ENCODE results near the gene MAN2A1. TPM values are rescaled to one million over a fixed set of nuclear protein-coding genes. Genes with fewer than 3 reads are reported as not detected.

MAN2A1 gene
- total RNA-seq, 1 donor from 2014 or later = 33.9 TPM

- Histone ChIP-seq H3K36me3 (no peaks in the 10 kb centered on the region), H3K9me3 (no peaks in the 10 kb centered on the region), H3K27ac (no peak overlapping the region), H3K4me3 (no peak overlapping the region), H3K4me1 (no peaks in the 10 kb centered on the region), H3K27me3 (no peaks in the 10 kb centered on the region)
- no peak for DNase-seq (ENCODE audit: extremely low spot score in 2 of 2)
- TF ChIP-seq CTCF (IDR thresholded peaks at IDR 0.05) (no peak), POLR2AphosphoS5 (IDR thresholded peaks at IDR 0.05; ENCODE audit: insufficient read depth in 1 of 2, low read depth in 1 of 2) (no peak), POLR2A (IDR thresholded peaks at IDR 0.05) (no peak)
- intact Hi-C loops (cut with DNase I) = no loop called here
Measured at GRCh38 chr5:109907189-109907588, 217.5 kb downstream of the MAN2A1 start.

GRCh38 chr5:109907731-109908130, 218.0 kb downstream of the MAN2A1 start:
- TF ChIP-seq CTCF (IDR thresholded peaks at IDR 0.05) = no peak
- TF ChIP-seq POLR2A (IDR thresholded peaks at IDR 0.05) = no peak
- no peak for TF ChIP-seq POLR2AphosphoS5 (IDR thresholded peaks at IDR 0.05; ENCODE audit: insufficient read depth in 1 of 2, low read depth in 1 of 2)
- DNase-seq (ENCODE audit: extremely low spot score in 2 of 2) = no peak
- no peaks in the 10 kb centered on the region for H3K4me1 ChIP-seq
- intact Hi-C loops (cut with DNase I) = no loop called here
- H3K27me3 ChIP-seq = no peaks in the 10 kb centered on the region
- H3K27ac ChIP-seq = no peak overlapping the region
- no peaks in the 10 kb centered on the region for H3K9me3 ChIP-seq
- no peaks in the 10 kb centered on the region for H3K36me3 ChIP-seq
- no peak overlapping the region for H3K4me3 ChIP-seq

- DNase-seq (ENCODE audit: extremely low spot score in 2 of 2) = no peak
- no peaks in the 10 kb centered on the region for H3K4me1 ChIP-seq
- no peak for TF ChIP-seq POLR2AphosphoS5 (IDR thresholded peaks at IDR 0.05; ENCODE audit: insufficient read depth in 1 of 2, low read depth in 1 of 2)
- TF ChIP-seq POLR2A (IDR thresholded peaks at IDR 0.05) = no peak
- no peak for TF ChIP-seq CTCF (IDR thresholded peaks at IDR 0.05)
- H3K9me3 ChIP-seq = no peaks in the 10 kb centered on the region
- intact Hi-C loops (cut with DNase I) = no loop called here
- H3K36me3 ChIP-seq = no peaks in the 10 kb centered on the region
- H3K27ac ChIP-seq = no peak overlapping the region
- H3K4me3 ChIP-seq = no peak overlapping the region
- no peaks in the 10 kb centered on the region for H3K27me3 ChIP-seq
Measured at GRCh38 chr5:109908366-109908765, 218.6 kb downstream of the MAN2A1 start.

- H3K27ac ChIP-seq = no peak overlapping the region
- DNase-seq (ENCODE audit: extremely low spot score in 2 of 2) = no peak
Measured at GRCh38 chr5:109910874-109911273, 221.1 kb downstream of the MAN2A1 start.

GRCh38 chr5:109911731-109912130, 222.0 kb downstream of the MAN2A1 start:
- Histone ChIP-seq H3K36me3 (no peaks in the 10 kb centered on the region), H3K27ac (no peak overlapping the region), H3K4me3 (no peak overlapping the region), H3K27me3 (no peaks in the 10 kb centered on the region), H3K9me3 (no peaks in the 10 kb centered on the region), H3K4me1 (no peaks in the 10 kb centered on the region)
- TF ChIP-seq POLR2AphosphoS5 (IDR thresholded peaks at IDR 0.05; ENCODE audit: insufficient read depth in 1 of 2, low read depth in 1 of 2) (no peak), POLR2A (IDR thresholded peaks at IDR 0.05) (no peak), CTCF (IDR thresholded peaks at IDR 0.05) (no peak)
- DNase-seq (ENCODE audit: extremely low spot score in 2 of 2) = no peak
- intact Hi-C loops (cut with DNase I) = no loop called here

More at GRCh38 chr5:109910874-109911273, 221.1 kb downstream of the MAN2A1 start:
- H3K27me3 ChIP-seq = no peaks in the 10 kb centered on the region
- TF ChIP-seq CTCF (IDR thresholded peaks at IDR 0.05) (no peak), POLR2AphosphoS5 (IDR thresholded peaks at IDR 0.05; ENCODE audit: insufficient read depth in 1 of 2, low read depth in 1 of 2) (no peak), POLR2A (IDR thresholded peaks at IDR 0.05) (no peak)
- no peaks in the 10 kb centered on the region for H3K9me3 ChIP-seq
- H3K4me1 ChIP-seq = no peaks in the 10 kb centered on the region
- H3K36me3 ChIP-seq = no peaks in the 10 kb centered on the region
- no peak overlapping the region for H3K4me3 ChIP-seq
- intact Hi-C loops (cut with DNase I) = no loop called here
